Stimulated activated CD8-positive, alpha-beta memory T cell treated with anti-CD3 and anti-CD28 coated beads, Interleukin-7, amount 100 ng/mL, for 24 hours (primary cell): Measurements from ENCODE around the gene WDFY2.
A peak's percentile ranks its signal among the peaks of the same experiment; 100 is the strongest.

Source experiments
- DNase-seq: peaks from one replicate; pipeline ENCODE4 v3.0.0-alpha.2; 2020; ENCODE audit warnings: low read depth

The WDFY2 gene

DNA sequence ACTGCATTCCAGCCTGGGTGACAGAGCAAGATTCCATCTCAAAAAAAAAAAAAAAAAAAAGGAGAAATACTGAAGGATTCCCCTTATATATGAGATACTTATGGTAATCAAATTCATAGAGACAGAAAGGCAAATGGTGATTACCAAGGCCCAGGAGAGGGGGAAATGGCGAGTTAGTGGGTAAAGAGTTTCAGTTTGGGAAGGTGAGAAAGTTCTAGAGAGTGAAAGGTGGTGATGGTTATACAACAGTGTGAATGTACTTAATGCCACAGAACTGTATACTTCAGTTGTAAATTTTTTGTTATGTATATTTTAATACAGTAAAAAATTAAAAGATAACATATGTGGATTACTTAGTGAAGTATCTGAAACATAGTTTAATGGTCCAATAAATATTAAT, 129.5 kb downstream of the WDFY2 start:
- no peak for DNase-seq

DNA sequence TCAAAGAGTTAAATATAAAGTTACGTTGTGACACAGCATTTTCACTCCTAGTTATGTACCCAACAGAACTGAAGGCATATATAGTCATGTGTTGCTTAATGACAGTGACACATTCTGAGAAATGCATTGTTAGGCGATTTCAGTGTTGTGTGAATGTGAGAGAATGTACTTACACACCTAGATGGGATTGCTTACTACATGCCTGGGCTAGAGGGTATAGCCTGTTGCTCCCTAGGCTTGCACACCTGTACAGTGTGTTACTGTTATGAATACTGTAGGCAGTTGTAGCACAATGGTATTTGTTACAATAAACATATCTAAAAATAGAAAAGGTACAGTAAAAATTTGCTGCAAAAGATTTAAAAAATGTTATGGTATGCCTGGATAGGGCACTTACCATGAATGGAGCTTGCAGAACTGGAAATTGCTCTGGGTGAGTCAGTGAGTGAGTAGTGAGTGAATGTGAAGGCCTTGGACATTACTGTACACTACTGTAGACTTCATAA, 130.5 kb downstream of the WDFY2 start:
- no peak for DNase-seq

DNA sequence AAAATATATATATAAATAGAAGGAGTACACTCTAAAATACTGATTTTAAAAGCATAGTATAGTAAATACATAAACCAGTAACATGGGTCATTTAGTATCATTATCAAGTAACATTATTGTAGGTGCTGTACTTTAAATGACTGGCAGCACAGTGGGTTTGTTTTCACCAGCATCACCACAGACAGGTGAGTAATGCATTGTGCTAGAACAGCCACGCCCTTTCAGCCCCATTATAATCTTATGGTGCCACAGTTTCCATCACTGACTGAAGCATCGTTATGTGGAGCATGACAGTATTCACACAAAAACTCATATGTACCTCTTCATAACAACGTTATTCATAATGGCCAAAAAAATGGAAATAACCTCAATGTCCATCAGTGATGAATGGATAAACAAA, 131.4 kb downstream of the WDFY2 start:
- no peak for DNase-seq

DNA sequence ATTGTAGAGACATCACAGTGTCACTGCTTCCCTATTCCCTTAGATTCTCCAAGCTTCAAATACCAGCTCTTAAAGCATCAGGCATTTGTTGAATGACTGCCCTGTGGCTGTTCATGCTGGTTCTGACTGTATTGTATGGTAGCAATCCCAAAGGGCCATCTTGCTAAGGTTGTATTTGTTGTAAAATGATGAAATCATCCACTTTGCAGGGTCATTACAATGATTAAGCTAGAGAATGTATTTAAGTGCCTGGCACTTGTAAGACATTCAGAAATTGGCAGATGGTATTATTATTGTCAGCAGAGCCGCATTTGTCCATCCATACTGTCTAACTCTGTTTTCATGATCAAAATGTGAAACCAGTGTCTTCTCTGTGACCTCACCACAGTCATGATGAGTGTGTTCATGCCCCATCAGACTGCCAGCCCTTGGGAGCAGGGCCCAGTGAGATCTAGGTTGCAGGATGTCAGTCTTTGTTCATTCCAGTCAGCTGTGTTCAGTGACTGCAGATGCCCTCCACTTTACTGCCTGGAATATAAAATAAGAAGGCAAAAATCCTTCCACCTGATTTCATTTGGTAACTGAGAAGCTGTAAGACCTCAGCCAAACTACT, 133.6 kb downstream of the WDFY2 start:
- DNase-seq, result no peak

DNA sequence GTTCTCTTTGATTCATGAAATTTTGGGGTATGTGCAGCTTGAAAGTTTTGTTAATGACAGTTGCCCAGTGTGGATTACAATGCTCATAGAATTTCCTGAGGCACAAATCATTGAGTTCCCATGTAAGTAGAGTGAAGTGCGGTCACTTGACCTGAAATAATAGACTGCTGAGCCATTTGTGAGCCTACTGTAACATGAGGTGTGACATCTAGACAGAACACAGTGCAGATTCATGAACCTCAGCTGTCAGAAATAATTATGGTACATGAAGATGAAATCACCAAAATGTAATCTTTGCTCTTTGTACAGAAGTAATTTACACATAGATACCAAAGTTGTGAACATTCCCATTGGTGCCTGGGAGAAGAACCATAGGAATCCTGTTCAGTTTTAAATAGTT, 135.1 kb downstream of the WDFY2 start:
- DNase-seq, result no peak

DNA sequence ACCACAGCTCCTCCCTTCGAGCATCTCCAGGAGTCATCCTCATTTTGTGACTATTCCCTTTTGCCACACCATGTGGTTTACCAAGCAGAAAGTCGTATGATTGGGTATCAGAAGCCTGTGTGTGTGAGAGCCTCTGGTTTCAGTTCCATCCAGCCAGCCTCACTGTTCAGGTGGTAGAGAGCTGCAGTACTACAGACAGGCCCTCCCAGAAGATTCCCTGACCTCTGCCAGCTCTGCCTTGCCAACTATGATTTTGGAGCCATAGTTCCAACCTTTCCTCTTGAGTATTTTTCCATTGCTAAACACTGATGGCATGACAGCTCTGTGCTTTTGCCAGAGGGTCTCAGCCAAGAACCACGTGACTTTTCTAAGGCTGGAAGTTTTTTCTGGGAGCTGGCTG, 137.2 kb downstream of the WDFY2 start:
- DNase-seq, result no peak

DNA sequence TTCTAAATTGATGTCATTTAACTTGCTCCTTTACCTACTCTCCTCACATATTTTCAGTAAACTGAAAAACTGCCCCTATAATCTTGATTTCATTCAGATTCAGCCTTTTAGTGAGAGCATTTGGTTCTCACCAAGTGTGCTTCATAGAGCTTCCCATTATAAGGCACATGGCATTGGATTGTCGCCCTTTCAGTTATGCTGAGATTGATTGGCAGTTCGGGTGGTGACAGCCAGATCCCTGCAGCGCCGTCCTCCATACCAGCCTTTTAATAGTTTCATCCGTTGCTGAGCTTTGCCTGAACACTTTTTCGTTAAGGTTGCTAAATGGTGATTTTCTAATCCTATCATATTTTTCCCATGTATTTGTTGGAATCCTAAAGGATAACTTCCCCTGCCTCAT, 139.3 kb downstream of the WDFY2 start:
- no peak for DNase-seq

DNA sequence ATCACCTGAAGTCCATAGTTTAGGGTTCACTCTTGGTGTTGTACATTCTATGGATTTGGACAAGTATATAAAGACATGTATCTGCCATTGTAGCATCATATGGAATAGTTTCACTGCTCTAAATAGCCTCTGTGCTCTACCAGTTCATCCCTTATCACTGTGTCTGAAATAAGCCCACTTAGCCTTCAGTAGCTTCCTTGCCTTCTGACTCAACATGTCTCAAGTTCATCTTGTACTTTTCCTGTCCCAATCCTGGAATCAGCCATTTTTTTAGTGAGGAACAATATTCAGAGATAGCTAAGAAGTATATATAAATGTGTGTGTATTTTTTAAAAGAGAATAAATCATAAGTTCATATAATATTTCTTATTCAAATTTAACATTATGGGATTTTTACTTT, 140.5 kb downstream of the WDFY2 start:
- DNase-seq, result no peak

DNA sequence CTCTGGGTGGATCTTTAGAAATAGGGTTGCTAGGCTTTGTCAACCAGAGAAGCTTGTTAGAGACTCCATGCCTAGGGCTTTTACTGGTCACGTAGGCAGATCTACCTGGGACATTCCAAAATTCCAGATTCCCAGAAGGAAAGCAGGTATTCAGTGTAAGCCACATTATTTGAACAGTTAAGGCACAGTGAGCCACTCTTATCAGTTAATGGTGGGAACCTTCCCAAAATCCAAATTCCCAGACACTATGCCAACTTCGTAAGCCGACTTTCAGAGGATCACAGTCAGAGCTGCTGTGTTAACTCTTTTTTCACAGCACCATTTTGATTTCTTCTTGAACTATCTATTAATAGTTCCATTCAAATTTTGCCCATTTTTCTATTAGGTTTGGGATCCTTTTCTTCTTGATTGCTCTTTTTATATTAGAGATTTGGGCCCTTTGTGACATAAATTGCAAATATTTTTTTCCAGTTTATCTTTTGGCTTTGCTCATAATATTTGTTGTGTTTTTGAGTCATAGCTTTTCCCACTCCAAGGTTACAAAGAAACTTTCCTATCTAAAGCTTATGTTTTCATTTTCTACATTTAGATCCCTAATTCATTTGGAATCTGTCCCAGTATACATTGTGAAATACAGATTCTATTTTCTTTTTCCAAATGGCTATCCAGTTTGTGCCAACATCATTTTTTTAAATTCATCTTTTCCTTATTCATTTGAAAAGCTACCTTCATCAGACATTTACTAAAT, 142.4 kb downstream of the WDFY2 start:
- no peak for DNase-seq

DNA sequence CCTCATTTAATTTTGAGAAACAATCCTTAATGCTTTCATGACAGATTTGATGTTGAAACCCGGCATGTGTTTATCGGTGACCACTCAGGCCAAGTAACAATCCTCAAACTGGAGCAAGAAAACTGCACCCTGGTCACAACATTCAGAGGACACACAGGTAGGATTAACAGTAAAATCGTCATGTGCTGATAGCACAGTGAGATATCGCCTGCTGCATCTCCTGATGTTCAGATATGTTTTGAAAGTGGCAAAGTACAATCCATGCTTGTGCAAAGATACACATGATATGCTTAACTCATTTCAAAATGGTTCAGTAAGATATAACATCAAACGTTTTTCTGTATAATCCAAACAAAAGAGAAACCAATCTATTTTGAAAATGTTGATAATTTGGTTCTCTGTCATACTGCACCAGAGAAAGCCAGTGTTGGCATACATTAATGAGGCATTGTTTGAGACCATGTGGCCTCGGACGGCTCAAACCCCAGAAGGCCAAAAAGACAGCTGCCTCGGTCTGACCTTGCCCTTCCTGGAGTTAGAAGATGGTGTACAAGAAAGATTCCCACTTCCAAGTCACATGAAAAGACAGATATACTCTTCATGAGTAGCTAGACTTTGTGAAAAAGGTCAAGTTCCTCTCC, 143.5 kb downstream of the WDFY2 start:
- DNase-seq, result no peak

DNA sequence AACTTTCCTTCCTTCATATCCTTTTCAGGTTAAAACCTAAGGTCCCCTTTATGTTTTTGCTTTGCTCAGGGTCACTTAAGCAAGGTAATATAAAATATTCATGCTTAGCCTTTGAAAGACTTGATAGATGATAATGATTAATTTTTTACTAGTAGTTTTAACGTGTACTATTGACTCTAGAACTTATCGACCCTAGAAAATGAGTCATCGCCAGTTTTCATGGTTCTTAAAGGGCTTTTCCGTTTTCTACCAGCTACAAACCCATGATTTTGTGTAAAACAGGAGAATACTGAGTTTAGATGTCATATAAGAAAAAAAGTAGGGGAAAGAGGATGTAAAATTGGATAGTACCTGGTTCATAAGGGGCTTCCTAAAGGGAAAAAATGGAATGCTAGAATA, 144.0 kb downstream of the WDFY2 start:
- no peak for DNase-seq

DNA sequence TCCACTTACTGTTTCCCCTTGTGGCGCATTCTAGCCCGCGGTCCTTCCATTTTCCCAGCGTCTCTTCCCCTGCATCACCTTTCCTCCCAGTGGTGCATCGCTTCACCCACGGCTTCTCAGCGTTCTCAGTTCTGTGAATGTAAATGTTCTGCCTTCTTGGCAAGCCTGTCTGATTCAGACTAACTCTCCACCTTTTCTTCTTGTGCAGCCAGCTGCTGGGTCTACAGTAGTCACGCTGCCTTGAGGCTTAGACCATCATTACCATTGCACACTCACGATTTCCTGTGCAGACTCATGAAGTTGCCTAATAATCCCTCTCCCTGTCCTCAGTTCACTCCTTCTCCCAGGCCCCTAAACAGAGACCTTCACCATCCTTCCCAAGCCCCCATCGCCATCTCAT, 144.7 kb downstream of the WDFY2 start:
- no peak for DNase-seq

DNA sequence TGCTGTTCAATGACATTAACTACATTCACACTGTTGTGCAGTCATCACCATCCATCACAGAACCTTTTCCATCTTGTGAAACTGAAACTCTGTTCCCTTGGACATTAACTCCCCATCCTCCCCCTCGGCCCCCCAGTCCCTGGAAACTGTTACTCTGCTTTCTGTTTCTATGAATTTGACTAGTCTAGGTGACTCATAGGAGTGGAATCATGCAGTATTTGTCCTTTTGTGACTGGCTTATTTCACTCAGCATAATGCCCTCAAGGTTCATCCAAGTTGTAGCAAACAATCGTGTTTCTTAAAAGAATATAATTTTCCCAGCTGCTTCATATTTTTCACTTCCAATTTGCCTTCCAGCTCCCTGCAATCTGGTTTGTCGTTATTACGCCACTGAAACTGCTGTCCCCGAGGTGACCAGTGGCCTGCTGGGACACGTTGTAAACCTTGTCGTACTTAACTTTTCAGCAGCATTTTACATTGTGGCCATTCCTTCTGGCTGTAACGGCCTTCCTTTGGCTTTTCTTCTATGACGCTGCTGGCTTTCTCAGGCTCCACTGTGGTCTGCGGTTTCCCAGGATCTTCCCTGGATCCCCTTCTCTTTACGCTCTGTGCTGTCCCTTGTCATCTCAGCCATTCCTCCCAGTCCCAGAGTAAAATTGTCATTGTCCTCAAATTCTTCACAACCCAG, 145.7 kb downstream of the WDFY2 start:
- DNase-seq, result peak; percentile 10

DNA sequence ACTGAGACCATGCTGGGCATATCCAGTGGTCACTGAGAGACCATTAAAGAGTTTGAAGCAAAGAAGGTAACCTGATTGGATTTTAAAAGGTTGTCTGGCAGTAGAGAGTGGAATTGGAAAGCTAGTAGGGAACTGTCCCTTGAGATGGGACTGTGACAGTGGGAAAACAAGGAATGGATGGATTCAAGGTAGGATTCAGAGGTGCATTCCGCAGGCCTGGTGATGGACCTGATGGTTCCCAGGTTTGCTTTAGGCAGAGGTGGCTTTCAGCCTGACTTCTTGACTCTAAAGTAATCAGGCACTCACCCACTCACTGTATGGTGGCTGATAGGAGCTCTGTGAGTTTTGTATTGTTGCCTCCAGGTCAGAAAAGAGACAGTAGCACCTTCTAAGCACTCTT, 146.7 kb downstream of the WDFY2 start:
- no peak for DNase-seq

DNA sequence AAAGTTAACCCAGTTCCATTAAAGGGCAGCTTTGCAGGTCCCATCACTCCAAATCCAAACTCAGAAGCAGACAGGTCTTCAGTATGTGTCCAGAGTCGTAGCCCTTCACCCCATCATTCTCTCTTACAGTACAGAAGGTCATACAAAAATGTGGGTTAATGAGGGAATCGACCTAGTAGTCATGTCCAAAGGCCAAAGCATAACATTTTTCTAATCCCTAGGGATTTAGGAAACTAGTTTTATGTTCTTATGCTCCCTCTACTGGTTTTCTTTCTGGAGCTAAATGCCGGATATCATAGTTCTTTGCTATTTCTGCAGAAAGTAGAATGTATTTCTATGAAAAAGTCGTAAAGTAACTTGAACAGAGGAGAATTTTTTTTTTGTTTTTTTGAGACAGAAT, 147.5 kb downstream of the WDFY2 start:
- no peak for DNase-seq

DNA sequence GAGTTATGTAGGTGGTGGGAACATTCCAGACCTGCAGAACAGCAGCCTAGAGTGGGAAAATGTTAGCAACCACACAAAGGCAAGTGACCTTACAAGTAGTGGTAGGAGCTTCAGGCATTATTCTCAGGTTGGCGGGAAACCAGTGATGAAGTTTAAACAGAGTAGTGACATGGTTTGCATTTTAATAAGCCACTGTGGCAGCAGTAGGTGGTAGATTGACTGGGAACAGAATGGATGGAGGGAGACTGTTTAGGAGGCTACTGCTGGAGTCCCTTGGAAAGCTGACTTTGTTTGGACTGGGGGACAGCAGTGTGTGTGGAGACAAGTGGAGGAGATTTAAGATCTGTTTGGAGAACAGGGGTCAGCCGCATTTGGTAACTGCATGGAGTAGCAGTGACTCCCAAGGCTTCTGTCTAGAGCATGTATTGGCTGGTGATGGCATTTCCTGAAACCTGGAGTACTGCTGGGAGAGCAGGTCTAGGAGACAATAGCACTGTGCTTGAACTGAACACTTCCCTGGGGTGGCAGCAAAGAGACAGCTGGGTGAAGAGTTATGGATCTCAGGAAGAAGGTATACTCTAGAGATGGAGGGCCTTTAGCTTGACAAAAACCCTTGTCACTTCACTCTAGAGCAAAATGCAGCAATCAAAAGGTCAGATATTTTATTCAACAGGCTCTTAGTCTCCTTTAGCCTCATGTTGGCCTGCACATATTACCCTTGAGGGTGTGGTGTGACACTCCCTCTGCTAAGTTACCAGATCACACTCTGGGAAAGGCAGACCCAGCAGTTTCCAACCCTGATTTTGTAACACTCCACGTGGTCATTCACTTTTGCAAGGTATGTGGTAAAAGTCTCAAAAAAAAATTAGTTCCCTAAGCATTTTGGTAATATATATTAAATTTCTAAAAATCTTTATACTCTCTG, 149.4 kb downstream of the WDFY2 start:
- no peak for DNase-seq

DNA sequence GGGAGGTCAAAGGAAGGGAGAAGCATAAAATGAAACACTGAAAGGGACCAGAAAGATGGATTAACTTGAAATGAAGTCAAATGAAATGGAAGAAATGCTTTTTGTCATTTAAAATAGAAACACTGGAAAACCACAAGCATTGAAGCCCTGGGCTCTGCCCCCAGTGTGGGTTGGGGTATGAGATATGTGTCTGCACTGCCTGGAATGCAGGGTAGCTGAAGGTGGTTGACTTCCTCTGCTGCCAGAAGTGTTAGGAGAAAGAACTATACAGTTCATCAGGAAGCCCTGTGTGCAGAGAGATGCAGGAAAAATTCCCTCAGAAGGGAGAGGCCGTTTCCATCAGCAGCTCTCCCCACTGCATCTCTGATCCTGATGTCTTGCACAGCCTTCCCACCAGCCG, 150.5 kb downstream of the WDFY2 start:
- DNase-seq, result no peak

DNA sequence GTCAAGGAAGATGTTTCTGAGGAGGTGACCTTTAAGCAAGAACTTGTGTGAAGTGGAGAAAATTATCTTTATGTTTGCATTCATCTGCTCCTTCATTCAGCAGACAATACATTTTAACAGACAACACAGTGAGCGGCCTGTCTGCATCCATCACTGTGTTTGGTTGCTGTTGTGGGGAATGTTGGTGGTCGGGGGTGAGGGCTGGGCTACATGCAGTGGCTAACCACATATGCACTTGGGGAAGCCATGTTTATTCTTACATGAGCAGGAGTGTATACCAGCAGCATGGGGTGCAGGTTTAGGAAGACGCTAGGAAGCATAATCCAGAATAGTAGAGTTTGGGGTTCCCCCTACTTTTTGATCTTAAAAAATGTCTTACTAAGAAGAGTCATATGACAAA, 153.3 kb downstream of the WDFY2 start:
- no peak for DNase-seq

DNA sequence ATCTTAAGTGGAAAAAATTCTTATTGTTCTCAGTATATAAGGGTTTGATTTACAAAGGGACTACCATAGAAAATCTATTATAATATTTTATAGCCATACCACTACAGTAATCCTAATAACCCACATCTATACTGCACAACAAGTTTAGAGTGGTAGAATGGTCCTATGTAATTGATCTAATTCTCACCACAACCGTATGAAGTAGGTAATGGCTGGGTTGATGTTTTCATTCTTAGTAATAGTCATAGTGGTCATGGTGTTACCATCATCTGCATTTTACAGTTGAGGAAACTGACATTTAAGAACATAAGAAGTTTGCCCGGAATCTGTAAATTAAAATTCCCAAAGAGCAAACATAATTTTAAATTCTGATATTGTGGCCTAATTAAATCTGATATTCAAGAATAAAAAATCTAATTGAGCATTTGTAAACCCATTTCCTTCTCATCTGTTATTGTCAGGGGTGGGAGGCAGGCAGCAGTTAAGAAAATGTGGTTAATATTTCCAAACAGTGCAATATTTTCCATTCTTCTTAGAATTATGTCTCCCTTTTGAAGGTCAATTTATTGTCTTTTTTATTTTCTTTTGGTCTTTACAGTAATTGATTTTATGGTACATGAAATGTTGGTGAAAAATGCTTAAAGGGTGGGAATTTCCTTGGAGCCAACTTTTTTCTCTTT, 154.1 kb downstream of the WDFY2 start:
- no peak for DNase-seq

DNA sequence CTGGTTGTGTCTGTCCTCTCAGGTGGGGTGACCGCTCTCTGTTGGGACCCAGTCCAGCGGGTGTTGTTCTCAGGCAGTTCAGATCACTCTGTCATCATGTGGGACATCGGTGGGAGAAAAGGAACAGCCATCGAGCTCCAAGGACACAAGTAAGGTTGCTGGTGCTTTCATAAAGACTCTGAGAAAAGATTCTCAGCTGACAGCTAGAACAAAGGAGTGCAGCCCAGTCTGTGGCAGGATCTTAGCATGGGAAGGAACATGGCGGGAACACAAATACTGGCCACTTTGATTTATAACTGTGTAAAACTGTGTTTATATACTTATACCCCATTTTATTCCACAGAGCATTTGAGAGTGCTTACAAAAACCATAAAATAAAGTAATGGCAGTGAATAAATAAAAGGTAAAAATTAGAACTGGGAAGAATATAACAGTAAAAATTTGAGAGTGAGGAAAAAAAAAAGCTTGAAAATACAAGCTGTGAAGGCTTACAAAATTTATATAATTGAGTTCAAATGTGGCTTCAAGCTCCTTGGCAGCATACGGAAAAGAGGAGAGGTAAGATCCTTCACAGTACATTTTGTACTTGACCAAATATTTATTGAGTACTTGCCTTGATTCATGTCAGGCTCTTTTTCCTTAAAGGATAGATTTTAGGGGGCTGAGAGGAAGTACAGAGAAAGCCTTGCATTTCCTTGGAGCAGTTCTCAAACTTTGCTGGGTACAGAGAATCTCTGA, 154.9 kb downstream of the WDFY2 start:
- no peak for DNase-seq
